GM19328 (cell line): ENCODE results near the gene HINT2.

ENCODE experiments used
- ATAC-seq: cut with Tn5 transposase; IDR thresholded peaks from one replicate; pipeline ENCODE4 v1.9.1; 2021; ENCODE audit warnings: mild to moderate bottlenecking, moderate library complexity; ENCODE audit not compliant: unreplicated experiment

The HINT2 gene

DNA sequence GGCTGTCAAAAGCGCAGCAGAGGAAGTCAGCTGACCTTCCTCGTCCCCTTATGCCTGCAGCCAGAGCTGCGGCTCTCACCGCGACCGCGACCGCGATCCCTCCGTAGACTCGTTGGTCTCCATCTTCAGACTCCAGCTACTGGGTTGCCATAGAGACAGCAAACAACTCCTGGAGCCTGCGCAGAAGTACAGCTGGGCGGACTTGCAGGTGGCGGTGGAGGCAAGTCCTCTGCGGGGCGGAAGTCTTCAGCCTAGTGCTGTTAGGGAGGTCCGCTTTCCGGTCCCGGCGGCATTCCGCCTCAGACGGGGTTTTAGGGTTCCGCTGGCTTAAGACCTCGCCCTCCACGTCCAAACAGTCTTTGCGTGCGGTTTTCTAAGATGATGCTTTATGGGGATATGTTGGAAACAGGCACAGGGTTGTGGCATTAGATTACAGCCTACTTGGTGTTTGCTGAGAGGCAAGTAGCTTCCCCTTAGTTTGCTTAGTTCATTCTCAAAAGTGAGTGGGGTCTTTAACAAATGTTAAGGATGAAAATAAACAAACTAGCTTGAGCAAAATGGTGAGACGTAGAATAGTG lies 2.7 kb downstream of the HINT2 start, which contains the start of gene SPAG8:
Gene SPAG8 (minus strand): TSS at position 238 of the 578 bp plus-strand sequence. CDS start 115 bp downstream, at position 123.
- ATAC-seq, result peak; percentile 49

DNA sequence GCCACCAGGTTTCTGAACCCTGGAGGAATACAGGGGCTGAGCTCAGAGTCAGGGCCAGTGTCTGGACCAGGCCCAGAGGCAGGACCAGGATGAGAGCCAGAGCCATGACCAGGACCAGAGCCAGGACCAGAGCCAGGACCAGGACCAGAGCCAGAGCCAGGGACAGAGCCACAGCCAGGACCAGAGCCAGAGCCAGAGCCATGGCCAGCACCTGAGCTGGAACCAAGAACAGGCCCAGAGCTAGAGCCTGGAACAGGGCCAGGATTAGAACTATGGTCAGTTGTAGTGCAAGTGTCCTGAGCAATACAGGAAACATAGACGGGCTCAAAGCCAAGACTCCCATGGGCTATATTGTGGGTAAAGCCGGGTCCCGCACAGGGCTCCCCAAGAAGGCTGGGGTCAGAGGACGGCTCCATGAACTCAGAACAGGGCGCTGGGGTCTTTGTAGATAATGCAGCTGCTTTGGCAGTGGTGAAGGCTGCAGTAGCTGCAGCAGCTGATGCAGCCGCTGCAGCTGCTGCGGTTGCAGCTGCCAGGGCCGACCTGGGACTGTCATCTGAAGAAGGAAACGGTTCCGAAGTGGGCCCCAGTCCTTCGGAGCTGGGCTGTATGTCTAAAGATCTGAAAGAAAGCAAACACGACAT lies 3.3 kb downstream of the HINT2 start:
- no peak for ATAC-seq

GRCh38 chr9:35810122-35810521 lies 4.7 kb downstream of the HINT2 start:
- ATAC-seq, result no peak

- no peak for ATAC-seq
Measured at GRCh38 chr9:35808433-35808832, 6.4 kb downstream of the HINT2 start.

DNA sequence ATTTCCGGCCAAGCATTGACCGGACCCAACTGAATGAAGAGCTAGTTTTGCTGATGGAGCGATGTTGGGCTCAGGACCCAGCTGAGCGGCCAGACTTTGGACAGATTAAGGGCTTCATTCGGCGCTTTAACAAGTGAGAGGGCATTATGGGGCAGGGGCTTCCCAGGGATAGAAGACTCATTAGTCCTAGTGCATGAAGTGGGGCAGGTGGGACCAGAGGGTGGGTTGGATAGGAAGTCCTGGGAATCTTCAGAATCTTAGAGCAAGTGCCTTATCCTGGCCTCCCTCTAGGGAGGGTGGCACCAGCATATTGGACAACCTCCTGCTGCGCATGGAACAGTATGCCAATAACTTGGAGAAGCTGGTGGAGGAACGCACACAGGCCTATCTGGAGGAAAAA lies 8.7 kb downstream of the HINT2 start:
- no peak for ATAC-seq

DNA sequence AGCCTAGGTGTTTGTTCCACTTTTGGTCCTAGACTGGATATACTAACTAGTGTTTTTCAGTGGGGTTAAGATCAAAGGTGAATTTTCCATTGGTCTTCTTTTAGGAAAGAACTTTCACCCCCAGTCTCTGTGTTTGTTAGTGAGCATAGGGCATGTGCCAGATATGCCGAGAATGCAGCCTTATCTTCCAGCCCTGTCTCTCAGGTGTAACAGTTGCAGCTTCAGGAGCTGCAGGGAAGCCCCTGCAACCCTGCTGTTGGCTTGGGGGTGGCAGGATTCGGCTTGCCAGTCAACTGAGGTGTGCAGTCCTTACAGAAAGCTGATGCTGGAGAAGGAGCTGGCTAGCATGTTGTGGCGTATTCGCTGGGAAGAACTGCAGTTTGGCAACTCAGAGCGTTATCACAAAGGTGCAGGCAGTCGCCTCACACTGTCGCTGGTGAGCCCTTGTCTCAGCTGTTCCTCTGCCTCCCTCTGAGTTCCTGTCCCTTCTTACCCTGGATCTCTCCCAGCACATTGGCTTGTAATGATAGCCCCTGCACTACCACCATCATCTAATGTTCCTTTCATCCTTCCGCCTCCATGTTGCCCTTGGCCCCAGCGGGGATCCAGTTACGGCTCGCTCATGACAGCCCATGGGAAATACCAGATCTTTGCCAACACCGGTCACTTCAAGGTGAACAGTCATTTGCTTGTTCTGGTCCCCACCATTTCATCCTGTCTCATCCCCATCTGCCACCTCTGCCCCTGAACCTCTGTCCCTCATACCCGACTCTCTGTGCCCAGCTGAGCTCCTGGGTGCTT lies 13.3 kb downstream of the HINT2 start:
- ATAC-seq, result no peak

GRCh38 chr9:35800530-35800929 lies 14.3 kb downstream of the HINT2 start:
- no peak for ATAC-seq

GRCh38 chr9:35798658-35799374 lies 16.0 kb downstream of the HINT2 start:
- ATAC-seq, result no peak

DNA sequence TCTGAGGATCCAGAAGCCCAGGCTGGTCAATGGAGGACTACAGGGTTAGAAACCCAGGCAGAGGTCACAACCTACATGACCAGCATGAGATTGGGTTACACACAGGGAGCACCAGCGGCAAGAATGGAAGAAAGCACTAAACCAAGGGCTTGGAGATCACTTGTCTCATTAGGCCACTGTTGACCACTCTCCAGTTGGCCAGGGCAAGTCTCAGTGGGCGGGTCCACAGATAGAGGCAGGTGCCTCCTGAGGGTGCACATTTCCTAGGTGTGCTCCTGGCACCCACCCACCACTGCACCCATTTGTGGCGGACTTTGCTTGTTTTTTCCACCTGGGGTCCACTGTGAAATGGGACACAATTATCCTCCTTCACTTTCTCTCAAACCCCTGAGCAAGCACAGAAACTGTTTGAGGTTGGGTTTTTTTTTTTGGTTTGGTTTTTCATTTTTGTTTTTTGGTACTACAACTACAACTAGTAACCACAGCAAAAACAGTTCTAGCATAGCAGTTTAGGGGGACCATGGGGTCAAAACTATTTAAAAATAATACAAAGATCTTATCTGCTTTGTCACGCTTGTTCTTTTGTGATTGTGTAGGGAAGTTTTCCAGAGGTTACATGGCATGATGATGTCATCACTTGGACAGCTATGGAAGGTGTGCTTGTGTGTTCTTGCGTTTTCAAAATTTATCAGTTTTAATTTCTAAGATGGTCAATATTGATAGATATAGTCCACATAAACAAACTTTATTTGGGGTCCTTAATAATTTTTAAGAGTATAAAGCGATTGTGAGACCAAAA lies 17.3 kb downstream of the HINT2 start:
- no peak for ATAC-seq

DNA sequence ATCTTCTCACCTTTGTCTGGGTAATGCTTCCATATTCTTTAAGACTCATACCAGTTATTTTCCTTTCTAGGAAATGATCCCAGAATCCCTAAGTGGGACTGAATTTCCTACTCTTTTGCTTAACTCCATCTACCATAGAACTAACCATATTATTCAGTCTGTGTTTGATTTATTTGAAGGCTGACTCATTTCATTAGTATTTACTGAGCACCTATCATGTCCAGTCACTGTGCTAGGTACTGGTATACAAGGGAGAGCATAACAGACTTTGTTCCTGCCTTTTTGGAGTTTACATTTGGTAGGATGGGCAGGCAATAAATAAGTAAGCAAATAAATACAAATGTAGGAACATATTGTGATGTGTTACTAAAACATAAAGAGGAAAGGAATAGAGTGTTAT lies 19.1 kb downstream of the HINT2 start:
- no peak for ATAC-seq

DNA sequence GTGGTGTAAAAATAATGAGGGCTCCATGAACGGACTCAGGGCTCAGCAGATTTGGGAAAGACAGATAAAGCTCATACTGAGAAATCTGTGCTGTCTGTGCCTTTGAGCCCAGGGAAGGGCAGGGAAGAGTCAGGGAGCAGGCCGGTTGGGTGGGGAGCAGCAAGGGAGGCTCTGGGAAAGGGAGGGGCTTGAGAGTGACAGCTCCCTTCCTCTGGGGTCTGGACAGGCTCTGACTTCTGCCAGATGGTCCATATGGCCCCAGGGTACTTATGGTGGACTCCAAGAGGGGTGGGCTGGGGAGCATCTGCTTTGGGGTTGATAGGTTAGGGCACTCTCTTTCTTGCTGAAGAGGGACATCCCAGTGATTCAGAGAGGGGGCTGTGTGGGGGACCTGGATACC lies 21.4 kb downstream of the HINT2 start:
- ATAC-seq, result no peak

GRCh38 chr9:35792826-35793225 lies 22.0 kb downstream of the HINT2 start:
- no peak for ATAC-seq

DNA sequence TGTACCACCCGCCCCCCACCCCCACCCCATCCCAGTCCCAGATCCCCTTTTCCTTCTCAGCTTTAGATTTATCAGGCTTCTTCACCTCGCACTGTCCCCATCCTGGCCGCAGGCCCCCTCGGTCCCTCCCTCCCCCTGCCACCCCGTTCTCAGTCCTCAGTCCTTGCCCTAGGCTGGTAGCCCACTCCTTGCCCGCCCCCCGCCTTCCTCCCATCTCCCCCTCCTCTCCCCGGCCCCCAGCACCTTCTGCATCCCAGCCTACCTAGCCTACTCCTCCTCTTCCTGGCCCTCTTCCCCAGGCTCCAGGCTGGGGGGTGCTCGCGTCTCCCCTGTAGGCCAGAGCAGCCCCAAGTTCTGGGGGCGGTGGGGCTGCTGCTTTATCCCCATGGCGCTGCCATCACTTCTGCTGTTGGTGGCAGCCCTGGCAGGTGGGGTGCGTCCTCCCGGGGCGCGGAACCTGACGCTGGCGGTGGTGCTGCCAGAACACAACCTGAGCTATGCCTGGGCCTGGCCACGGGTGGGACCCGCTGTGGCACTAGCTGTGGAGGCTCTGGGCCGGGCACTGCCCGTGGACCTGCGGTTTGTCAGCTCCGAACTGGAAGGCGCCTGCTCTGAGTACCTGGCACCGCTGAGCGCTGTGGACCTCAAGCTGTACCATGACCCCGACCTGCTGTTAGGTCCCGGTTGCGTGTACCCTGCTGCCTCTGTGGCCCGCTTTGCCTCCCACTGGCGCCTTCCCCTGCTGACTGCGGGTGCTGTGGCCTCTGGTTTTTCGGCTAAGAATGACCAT lies 22.6 kb downstream of the HINT2 start:
- no peak for ATAC-seq

DNA sequence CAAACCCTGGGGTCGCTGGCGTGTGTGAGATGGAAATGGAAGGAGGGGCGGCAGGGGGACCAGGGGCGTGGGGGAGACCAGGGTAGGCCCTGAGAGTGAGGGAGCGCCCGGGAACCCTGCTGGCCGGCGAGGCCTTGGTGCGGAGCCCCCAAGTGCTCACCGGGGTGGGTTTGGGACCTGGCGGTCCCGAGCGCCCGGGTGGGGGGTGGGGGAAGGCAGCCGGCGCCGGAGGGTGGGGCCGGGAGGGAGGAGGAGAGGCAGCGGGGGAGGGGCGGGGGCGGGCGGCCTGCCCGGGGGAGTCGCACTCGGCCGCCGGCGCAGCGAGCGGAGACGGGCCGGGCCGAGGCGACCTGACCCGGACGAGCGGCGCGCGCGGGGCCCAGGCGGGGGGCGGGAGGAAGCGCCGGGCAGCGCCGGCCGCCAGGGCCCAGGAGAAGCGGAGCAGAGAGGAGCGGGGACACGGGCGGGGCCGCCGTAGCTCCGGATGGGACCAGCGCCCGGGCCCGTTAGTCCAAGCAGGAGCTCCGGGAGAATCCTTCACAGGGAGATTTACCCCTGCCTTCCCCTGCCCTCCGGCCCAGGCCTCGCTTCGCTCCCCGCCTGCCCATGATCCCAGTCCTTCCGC lies 23.4 kb downstream of the HINT2 start, which contains the start of gene NPR2:
Gene NPR2 (plus strand): TSS at position 295 of the 625 bp plus-strand sequence. CDS start 818 bp downstream, outside the sequence.
- no peak for ATAC-seq

DNA sequence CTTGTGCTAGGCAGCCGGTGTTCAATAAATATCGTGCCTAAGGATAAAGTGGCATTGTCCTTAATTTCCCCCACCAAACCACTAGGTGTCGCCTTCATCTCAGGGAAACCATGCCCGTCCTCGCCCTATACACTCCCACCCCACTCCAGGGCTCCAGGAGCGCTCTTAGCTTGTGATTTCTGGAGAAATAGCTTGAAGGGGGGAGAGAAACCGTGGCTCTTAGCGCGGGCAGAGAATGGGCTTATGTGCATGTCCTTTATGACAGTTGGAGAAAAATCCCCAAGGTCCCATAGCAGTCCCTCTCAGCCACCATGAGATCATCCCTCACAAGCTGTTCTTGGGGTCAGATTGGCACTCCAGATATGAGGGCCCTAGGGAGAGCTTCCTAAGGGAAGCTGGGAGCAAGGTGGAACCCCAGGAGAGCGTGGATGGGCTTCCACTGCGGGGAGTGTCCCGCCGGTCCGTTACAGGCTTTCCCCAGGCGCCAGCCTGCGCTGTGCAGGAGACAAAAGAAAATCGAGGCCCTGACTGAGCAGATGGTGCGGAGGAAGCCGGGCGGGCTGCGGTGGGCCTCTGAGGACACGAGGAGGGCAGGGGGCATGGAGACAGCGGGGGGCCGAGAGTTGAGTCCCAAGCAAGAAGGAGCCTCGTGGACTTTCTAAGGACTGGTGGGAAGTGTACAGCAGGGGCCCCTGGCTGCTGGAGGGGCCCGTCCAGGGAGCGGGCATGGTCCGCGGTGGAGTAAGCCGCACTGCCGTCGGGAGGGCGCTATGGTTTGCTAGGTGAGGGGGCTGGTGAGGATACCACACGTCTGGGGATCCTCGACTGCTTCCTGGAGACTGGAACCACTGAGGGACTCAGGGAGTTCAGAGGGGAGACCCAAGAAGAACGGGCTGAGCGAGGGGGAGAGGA lies 24.2 kb downstream of the HINT2 start:
- ATAC-seq, result no peak

DNA sequence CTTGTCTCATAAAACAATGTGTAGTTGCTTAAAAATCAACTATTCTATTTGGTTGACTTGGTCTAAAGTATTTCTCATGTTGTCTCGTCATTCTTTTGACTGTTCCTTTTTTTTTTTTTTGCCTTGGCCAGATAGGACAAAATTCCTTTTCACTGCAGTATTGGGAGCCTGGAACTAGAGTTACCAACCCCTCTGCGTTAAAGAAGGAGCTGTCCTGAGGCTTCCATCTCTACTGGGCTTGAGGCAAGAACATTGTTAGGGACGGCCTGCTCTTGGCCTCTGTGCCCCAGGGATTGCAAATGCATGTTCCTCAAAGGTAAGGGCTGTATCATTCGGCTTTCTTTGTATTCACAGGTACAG lies 24.8 kb downstream of the HINT2 start:
- no peak for ATAC-seq

DNA sequence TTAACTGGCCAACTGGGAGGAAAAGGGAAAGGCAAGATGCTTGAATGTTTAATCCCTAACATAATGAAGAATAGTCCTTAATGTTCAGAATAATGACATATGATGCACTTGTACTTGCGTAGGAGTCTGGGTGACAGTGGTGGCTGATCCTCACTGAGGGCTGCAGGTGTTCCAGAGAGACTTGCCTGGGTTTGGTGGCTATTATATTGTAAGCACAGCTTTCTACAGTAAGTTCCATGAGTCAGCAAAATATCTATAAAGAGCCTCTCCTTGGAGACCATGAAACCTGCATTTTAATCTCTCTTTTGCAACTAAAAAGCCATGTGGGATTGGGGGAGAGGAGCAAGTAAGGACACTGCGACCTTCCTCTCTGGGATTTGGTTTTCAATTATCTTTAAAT lies 25.3 kb downstream of the HINT2 start:
- no peak for ATAC-seq

DNA sequence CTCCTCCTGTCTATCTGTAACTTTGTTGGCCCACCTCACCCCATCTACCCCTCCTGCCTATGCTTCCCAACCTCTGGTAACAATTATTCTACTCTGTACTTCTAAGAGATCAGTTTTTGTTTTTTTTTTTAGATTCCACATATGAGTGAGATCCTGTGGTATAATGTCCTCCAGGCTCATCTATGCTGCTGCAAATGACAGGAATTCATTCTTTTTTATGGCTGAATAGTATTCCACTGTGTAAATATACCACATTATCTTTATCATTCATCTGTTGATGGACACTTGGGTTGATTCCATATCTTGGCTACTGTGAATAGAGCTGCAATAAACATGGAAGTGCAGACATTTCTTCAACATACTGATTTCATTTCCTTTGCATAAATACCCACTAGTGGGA lies 31.4 kb downstream of the HINT2 start:
- ATAC-seq, result no peak
